Neural crest cell (in vitro differentiated cells): ENCODE data around the gene SNX32. TPM values are rescaled to one million over a fixed set of nuclear protein-coding genes. Genes with fewer than 3 reads are reported as not detected.

ENCODE experiments used
- DNase-seq: peaks from one replicate; pipeline ENCODE4 v3.0.0; 2021; ENCODE audit warnings: low read depth, mixed read lengths, low spot score
- H3K27ac Mint-ChIP-seq: one replicate; pipeline ENCODE4 v1.8.0; 2021; ENCODE audit warnings: mild to moderate bottlenecking, mixed read lengths; ENCODE audit not compliant: unreplicated experiment
- H3K27me3 Mint-ChIP-seq: 2 replicates; pipeline ENCODE4 v1.8.0; 2021; ENCODE audit warnings: low read depth, mild to moderate bottlenecking, mixed read lengths
- H3K36me3 Mint-ChIP-seq: 2 replicates; pipeline ENCODE4 v1.8.0; 2021; ENCODE audit warnings: low read depth, mild to moderate bottlenecking, mixed read lengths
- H3K4me1 Mint-ChIP-seq: 2 replicates; pipeline ENCODE4 v1.8.0; 2021; ENCODE audit warnings: mixed read lengths
- H3K4me3 Mint-ChIP-seq: one replicate; pipeline ENCODE4 v1.8.0; 2021; ENCODE audit warnings: mild to moderate bottlenecking, mixed read lengths
- H3K9me3 Mint-ChIP-seq: 2 replicates; pipeline ENCODE4 v1.8.0; 2021; ENCODE audit warnings: mixed read lengths
- CTCF ChIP-seq: fragments of 200-600 bp; sonication (generic); conservative IDR thresholded peaks from 2 replicates; pipeline ENCODE4 v1.5.0; 2021; ENCODE audit warnings: antibody characterized with exemption, mild to moderate bottlenecking
- total RNA-seq: library from RNA; stranded (reverse); gene quantifications from 2 replicates; pipeline ENCODE4 v1.2.1, GENCODE V29; 2021

SNX32 gene
- total RNA-seq, 1 donor from 2014 or later: 1.9 TPM

DNA sequence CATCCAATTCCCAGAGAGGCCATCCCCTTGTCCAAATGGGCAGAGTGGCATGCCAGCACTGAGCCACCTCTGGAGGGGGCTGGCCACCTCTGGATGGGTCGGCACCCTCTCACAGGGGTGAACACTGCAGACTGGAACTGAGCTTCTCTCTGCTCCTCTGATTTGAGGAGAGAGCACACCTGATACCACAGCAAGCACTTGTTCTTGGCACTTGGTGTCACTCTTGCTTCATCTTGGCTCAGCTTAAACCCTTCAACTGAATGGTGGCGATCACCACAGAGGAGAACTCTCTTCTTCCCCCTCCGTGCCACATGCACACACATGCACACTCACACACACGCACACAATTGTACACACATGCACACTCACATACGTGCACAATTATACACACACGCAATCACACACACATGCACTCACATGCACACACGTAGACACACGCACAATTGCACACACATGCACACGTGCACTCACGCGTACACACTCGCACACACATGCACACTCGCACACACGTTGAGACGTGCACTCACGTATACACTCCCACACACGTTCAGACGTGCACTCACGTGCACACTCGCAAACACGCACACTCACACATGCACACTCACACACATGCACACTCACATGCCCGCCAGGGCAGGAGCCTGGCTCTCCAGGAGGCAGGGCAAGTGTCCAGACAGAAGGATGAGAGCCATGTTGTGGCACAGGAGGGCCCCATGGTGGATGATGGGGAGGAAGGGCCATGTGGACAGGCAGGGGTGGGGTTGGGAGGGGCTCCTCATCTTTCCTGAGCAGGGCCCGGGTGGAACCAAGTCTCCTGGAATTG, 23.5 kb upstream of the SNX32 start:
- no peak for TF ChIP-seq CTCF
- H3K36me3 Mint-ChIP-seq: no peaks in the 10 kb centered on the region
- no peak overlapping the region for H3K27ac Mint-ChIP-seq
- no peak overlapping the region for H3K4me3 Mint-ChIP-seq
- peaks cover 3% of the 10 kb centered on the region for H3K4me1 Mint-ChIP-seq
- no peaks in the 10 kb centered on the region for H3K9me3 Mint-ChIP-seq
- peaks cover 17% of the 10 kb centered on the region for H3K27me3 Mint-ChIP-seq
- DNase-seq: no peak

- DNase-seq: no peak
- peaks cover 17% of the 10 kb centered on the region for H3K27me3 Mint-ChIP-seq
- no peak overlapping the region for H3K27ac Mint-ChIP-seq
- no peaks in the 10 kb centered on the region for H3K9me3 Mint-ChIP-seq
- H3K4me3 Mint-ChIP-seq: no peak overlapping the region
- peaks cover 9% of the 10 kb centered on the region for H3K4me1 Mint-ChIP-seq
- no peak for TF ChIP-seq CTCF
- H3K36me3 Mint-ChIP-seq: no peaks in the 10 kb centered on the region
Observed at GRCh38 chr11:65811764-65812475, 21.8 kb upstream of the SNX32 start.

- peak overlapping the region; percentile 52 for H3K4me3 Mint-ChIP-seq
- peaks cover 14% of the 10 kb centered on the region for H3K4me1 Mint-ChIP-seq
- no peaks in the 10 kb centered on the region for H3K9me3 Mint-ChIP-seq
- peaks cover 11% of the 10 kb centered on the region for H3K27me3 Mint-ChIP-seq
- H3K27ac Mint-ChIP-seq: peak overlapping the region; percentile 63
- DNase-seq: no peak
- TF ChIP-seq CTCF: no peak
- H3K36me3 Mint-ChIP-seq: no peaks in the 10 kb centered on the region
Observed at GRCh38 chr11:65814131-65814985, 19.4 kb upstream of the SNX32 start.

DNA sequence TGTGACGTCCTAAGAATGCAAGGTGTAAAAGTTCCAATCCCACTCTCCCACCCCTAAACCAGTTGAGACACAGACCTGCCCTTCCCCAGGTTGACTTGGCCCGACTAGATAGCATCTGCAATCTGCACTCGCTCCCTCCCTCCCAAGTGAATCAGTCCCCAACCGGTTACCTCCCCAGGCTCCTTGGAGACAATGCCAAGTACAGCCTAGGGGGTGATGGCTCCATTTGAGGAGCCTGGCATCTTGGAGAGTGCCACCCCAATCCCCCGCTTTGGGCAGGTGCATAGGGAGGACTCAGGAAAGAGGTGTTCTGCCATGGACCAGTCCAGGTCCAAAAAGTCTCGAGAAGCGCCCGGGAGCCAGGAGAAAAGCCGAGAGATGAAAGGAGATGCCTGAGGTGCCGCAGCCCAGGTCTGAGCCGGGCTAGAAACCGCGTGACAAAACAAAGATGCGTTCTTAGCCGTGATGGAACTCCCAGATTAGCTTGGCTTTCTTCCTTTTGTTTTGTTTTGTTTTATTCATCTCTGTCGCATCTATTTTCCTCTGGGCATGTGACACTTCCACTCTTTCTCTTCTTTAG, 18.7 kb upstream of the SNX32 start:
- Mint-ChIP-seq H3K4me1 (peaks cover 14% of the 10 kb centered on the region), H3K27ac (no peak overlapping the region), H3K27me3 (peaks cover 11% of the 10 kb centered on the region), H3K36me3 (no peaks in the 10 kb centered on the region), H3K9me3 (no peaks in the 10 kb centered on the region), H3K4me3 (no peak overlapping the region)
- DNase-seq: no peak
- no peak for TF ChIP-seq CTCF

DNA sequence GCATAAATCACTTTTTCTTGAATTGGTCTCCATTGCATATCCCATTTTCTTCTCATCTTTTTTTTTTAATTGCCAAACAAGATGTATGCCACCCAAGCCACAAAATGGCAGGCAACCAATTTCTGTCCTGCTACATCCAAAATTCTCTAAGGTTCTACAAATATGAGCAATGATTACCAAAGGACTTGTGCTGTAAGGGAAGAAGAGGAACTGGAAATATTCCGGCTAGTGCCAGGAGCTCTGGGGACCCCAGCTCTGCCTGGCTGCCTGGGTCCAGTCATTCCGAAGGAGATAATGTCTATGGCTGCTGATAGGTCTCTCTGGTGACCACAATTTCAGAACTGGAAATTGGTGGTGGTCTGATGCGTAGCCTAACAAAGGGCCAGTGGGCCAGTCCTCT, 17.1 kb upstream of the SNX32 start:
- Mint-ChIP-seq H3K4me3 (peak overlapping the region; percentile 82), H3K9me3 (no peaks in the 10 kb centered on the region), H3K36me3 (no peaks in the 10 kb centered on the region), H3K27me3 (peaks cover 7% of the 10 kb centered on the region), H3K27ac (no peak overlapping the region), H3K4me1 (peaks cover 18% of the 10 kb centered on the region)
- no peak for DNase-seq
- TF ChIP-seq CTCF: no peak
